ENCODE results near the gene UGCG. TPM values are rescaled to one million over a fixed set of nuclear protein-coding genes. Genes with fewer than 3 reads are reported as not detected.

Gene UGCG
- total RNA-seq = 33.1 TPM

- Histone ChIP-seq H3K4me1 (peaks cover 27% of the 10 kb centered on the region), H3K36me3 (no peaks in the 10 kb centered on the region), H3K9me3 (no peaks in the 10 kb centered on the region), H3K4me3 (peak within 1 kb of the TSS; percentile 95 to 99), H3K27ac (peak within 1 kb of the TSS; percentile 97), H3K27me3 (no peaks in the 10 kb centered on the region)
- peak in 1 of 2 donors; percentile 84 for TF ChIP-seq POLR2AphosphoS5 (IDR thresholded peaks at IDR 0.05; ENCODE audit: insufficient read depth in 1 of 2, low read depth in 1 of 2)
- TF ChIP-seq, protein P1, sequence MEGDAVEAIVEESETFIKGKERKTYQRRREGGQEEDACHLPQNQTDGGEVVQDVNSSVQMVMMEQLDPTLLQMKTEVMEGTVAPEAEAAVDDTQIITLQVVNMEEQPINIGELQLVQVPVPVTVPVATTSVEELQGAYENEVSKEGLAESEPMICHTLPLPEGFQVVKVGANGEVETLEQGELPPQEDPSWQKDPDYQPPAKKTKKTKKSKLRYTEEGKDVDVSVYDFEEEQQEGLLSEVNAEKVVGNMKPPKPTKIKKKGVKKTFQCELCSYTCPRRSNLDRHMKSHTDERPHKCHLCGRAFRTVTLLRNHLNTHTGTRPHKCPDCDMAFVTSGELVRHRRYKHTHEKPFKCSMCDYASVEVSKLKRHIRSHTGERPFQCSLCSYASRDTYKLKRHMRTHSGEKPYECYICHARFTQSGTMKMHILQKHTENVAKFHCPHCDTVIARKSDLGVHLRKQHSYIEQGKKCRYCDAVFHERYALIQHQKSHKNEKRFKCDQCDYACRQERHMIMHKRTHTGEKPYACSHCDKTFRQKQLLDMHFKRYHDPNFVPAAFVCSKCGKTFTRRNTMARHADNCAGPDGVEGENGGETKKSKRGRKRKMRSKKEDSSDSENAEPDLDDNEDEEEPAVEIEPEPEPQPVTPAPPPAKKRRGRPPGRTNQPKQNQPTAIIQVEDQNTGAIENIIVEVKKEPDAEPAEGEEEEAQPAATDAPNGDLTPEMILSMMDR (IDR thresholded peaks at IDR 0.05) = peak in 1 of 3 experiments; percentile 16
- TF ChIP-seq POLR2A (IDR thresholded peaks at IDR 0.05) = peak; percentile 40 to 93
- DNase-seq (ENCODE audit: extremely low spot score in 2 of 2) = peak in 1 of 2 donors; percentile 89
- intact Hi-C loops (cut with DNase I) = loop anchor here (2.0 to 10.0 kb wide), 2 partner anchors 179 to 439 kb away; partner anchors contain the start of gene PTBP3
Observed at GRCh38 chr9:111895996-111896941, at the start of gene UGCG. TSS of gene UGCG (plus strand) at chr9:111896814. CDS start at chr9:111897216, 402 bp downstream.

DNA sequence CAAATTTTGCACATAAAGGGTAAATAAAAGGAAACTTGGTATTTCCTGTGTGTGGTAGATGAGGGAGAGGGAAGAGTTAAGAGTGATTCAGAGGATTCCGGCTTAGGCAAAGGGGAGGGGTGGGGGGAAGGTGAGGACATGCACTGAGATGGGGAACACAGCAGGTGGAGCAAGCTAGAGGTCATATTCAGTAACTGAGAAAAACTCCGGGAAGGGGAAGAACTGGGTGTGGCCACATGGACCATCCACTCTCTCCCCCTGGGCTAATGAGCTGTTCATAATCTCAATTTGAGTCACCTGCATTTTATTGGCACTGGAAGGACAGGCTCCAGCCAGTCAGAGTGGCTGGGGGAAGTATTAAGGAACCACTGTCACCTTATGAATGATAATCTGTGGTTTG is 45.1 kb upstream of the UGCG start:
- Histone ChIP-seq H3K4me3 (no peak overlapping the region), H3K27me3 (no peaks in the 10 kb centered on the region), H3K9me3 (no peaks in the 10 kb centered on the region), H3K4me1 (no peaks in the 10 kb centered on the region), H3K27ac (no peak overlapping the region), H3K36me3 (no peaks in the 10 kb centered on the region)
- no peak for DNase-seq (ENCODE audit: extremely low spot score in 2 of 2)
- TF ChIP-seq, protein P1 (IDR thresholded peaks at IDR 0.05) = no peak
- TF ChIP-seq POLR2AphosphoS5 (IDR thresholded peaks at IDR 0.05; ENCODE audit: insufficient read depth in 1 of 2, low read depth in 1 of 2) (no peak), POLR2A (IDR thresholded peaks at IDR 0.05) (no peak)
- intact Hi-C loops (cut with DNase I) = no loop called here

- intact Hi-C loops (cut with DNase I) = no loop called here
- TF ChIP-seq POLR2A (IDR thresholded peaks at IDR 0.05) (no peak), POLR2AphosphoS5 (IDR thresholded peaks at IDR 0.05; ENCODE audit: insufficient read depth in 1 of 2, low read depth in 1 of 2) (no peak)
- TF ChIP-seq, protein P1 (IDR thresholded peaks at IDR 0.05) = no peak
Observed at GRCh38 chr9:111852291-111852690, 44.3 kb upstream of the UGCG start.

DNA sequence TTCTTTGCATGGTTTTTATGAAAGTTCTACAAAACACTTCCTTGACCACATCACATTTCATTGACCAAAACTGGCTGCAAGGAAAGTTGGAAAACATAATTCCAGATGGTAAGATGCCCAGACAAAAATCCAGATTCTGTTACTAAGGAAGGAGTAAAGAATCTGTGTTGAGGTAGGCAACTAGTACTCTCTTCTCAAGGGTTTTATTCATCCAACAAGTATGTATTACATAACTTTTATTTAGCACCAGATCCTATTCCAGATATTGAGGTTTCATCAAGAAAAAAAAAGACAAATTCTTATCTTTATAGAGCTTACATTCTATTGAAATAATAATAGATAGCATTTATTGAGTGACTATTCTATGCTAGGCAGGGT is 43.2 kb upstream of the UGCG start:
- H3K4me3 ChIP-seq = no peak overlapping the region
- H3K4me1 ChIP-seq = no peaks in the 10 kb centered on the region
- no peaks in the 10 kb centered on the region for H3K27me3 ChIP-seq
- no peaks in the 10 kb centered on the region for H3K36me3 ChIP-seq
- H3K27ac ChIP-seq = no peak overlapping the region
- intact Hi-C loops (cut with DNase I) = no loop called here
- TF ChIP-seq POLR2AphosphoS5 (IDR thresholded peaks at IDR 0.05; ENCODE audit: insufficient read depth in 1 of 2, low read depth in 1 of 2) (no peak), POLR2A (IDR thresholded peaks at IDR 0.05) (no peak)
- TF ChIP-seq, protein P1 (IDR thresholded peaks at IDR 0.05) = no peak
- DNase-seq (ENCODE audit: extremely low spot score in 2 of 2) = no peak
- no peaks in the 10 kb centered on the region for H3K9me3 ChIP-seq

More at GRCh38 chr9:111852291-111852690, 44.3 kb upstream of the UGCG start:
- DNase-seq (ENCODE audit: extremely low spot score in 2 of 2) = no peak
- Histone ChIP-seq H3K4me1 (no peaks in the 10 kb centered on the region), H3K9me3 (no peaks in the 10 kb centered on the region), H3K27me3 (no peaks in the 10 kb centered on the region), H3K36me3 (no peaks in the 10 kb centered on the region), H3K4me3 (no peak overlapping the region), H3K27ac (no peak overlapping the region)

DNA sequence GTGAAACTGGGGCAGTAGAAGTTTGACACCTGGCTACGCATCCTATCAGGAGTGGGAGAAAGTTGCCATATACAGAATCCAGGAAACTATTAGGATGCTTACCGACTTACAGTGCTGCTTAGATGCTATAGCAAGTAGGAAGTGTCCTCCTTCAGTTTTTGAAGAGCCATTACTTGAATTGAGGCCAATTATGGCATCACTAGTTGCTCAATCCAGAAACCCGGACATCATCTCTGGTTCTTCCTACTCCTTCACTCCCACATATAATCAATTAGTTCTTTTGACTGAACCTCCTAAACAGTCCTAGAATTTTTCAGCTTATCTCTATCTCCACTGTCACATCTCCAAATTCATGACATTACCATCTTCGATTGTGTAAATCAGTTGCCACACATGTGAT is 41.8 kb upstream of the UGCG start:
- TF ChIP-seq POLR2AphosphoS5 (IDR thresholded peaks at IDR 0.05; ENCODE audit: insufficient read depth in 1 of 2, low read depth in 1 of 2) = no peak
- TF ChIP-seq POLR2A (IDR thresholded peaks at IDR 0.05) = no peak
- TF ChIP-seq, protein P1 (IDR thresholded peaks at IDR 0.05) = no peak
- H3K4me1 ChIP-seq = no peaks in the 10 kb centered on the region
- H3K36me3 ChIP-seq = no peaks in the 10 kb centered on the region
- no peaks in the 10 kb centered on the region for H3K27me3 ChIP-seq
- H3K4me3 ChIP-seq = no peak overlapping the region
- intact Hi-C loops (cut with DNase I) = no loop called here
- no peak overlapping the region for H3K27ac ChIP-seq
- H3K9me3 ChIP-seq = no peaks in the 10 kb centered on the region
- DNase-seq (ENCODE audit: extremely low spot score in 2 of 2) = no peak
